Skeletal muscle tissue (tissue), 4 donors: ENCODE data around the gene FBXL2. TPM values are rescaled to one million over a fixed set of nuclear protein-coding genes. Genes with fewer than 3 reads are reported as not detected.
"Not testable (repeated sequence)": the region's sequence is repeated elsewhere in the genome, so short reads cannot be mapped to it uniquely, and the experiment has no call there.

ENCODE experiments used
- H3K27ac ChIP-seq: one replicate; pipeline ENCODE4 v1.7.0; 2013; ENCODE audit warnings: mild to moderate bottlenecking, low read depth, low read length, inconsistent platforms
- H3K27me3 ChIP-seq, 3 donors: one replicate each; pipeline ENCODE4 v1.7.0; 2013; ENCODE audit warnings: low read length in 3 of 3; ENCODE audit not compliant: control insufficient read depth in 3 of 3, insufficient read depth in 3 of 3
- H3K36me3 ChIP-seq, 3 donors: one replicate each; pipeline ENCODE4 v1.7.0; 2013; ENCODE audit warnings: low read length in 3 of 3; ENCODE audit not compliant: control insufficient read depth in 3 of 3, insufficient read depth in 3 of 3
- H3K4me1 ChIP-seq, 3 donors: one replicate each; pipeline ENCODE4 v1.7.0; 2013; ENCODE audit warnings: low read length in 3 of 3, mild to moderate bottlenecking in 3 of 3; ENCODE audit not compliant: control insufficient read depth in 3 of 3, insufficient read depth in 3 of 3
- H3K4me3 ChIP-seq, 3 donors: one replicate each; pipeline ENCODE4 v1.7.0; 2013; ENCODE audit warnings: low read length in 3 of 3
- H3K9ac ChIP-seq, 3 donors: one replicate each; pipeline ENCODE4 v1.7.0; 2013; ENCODE audit warnings: low read length in 3 of 3, mild to moderate bottlenecking in 3 of 3, moderate library complexity in 2 of 3, low read depth in 1 of 3
- H3K9me3 ChIP-seq, 3 donors: one replicate each; pipeline ENCODE4 v1.7.0; 2013; ENCODE audit warnings: low read length in 3 of 3; ENCODE audit not compliant: control insufficient read depth in 3 of 3
- total RNA-seq: library from RNA; depleted of rRNA; stranded (reverse); fragments of >200 nt; gene quantifications from one replicate; pipeline ENCODE4 v1.2.3, GENCODE V29; 2014
- donor health status: Osteomylitis.

Gene FBXL2
- total RNA-seq, 1 donor from 2014 or later: 7.8 TPM

DNA sequence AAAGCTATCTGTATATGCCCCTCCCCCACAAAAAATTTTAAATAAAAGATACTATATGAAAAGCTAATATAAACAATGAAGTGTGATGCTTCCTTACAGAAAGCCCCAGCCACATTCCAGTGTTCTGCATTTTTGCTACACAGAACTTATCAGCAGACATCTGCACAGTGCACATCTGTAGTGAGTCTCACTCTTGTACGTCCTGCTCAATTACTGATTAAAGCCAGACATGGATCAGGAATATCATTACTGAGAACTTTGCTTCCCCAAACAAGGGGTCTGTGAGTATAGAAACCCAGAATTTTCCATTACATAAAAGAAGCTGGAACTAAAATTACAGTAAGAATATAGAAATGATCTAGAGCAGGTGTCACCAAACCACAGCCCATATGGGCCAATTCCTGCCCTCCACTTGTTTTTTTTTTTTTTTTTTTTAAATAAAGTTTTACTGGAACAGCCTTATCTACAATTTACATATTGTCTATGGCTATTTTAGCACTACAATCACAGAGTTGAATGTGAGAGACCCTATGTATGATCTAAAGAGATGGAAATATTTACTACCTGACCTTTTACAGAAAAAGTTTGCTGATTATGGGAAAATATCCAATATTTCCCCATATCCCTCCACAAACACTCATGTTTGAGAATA is 117.3 kb downstream of the FBXL2 start:
- no peak overlapping the region for H3K27ac ChIP-seq
- no peak overlapping the region for H3K4me3 ChIP-seq

DNA sequence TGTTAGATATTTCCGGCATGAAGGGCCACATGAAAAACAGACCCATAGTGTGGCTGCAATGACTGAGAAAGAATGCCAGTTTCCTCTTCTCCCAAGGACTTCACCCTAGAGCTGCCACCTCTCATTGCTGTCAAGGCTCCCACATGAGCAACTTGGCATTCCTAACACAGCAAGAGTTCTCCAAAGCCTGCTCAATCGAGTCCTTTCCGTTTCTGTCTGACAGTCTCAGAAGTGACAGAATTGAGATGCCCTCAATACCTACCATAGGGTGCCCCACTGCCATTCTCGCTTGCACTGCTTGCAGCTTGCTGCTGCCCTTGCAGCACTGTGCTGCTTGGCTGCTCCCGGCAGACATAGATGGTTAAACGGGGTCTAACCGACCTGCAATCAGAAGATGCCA is 118.7 kb downstream of the FBXL2 start:
- H3K27ac ChIP-seq: no peak overlapping the region
- H3K4me3 ChIP-seq: no peak overlapping the region
- no peaks in the 10 kb centered on the region for H3K4me1 ChIP-seq
- H3K36me3 ChIP-seq: peaks cover 41 to 82% (median 68%) of the 10 kb centered on the region in 3 donors
- no peaks in the 10 kb centered on the region for H3K27me3 ChIP-seq
- H3K9me3 ChIP-seq: no peaks in the 10 kb centered on the region
- no peak overlapping the region for H3K9ac ChIP-seq

More for the DNA sequence above, 117.3 kb downstream of the FBXL2 start:
- no peaks in the 10 kb centered on the region for H3K9me3 ChIP-seq
- no peaks in the 10 kb centered on the region for H3K4me1 ChIP-seq
- no peaks in the 10 kb centered on the region for H3K27me3 ChIP-seq
- peaks cover 40 to 79% (median 65%) of the 10 kb centered on the region in 3 donors for H3K36me3 ChIP-seq
- no peak overlapping the region for H3K9ac ChIP-seq

DNA sequence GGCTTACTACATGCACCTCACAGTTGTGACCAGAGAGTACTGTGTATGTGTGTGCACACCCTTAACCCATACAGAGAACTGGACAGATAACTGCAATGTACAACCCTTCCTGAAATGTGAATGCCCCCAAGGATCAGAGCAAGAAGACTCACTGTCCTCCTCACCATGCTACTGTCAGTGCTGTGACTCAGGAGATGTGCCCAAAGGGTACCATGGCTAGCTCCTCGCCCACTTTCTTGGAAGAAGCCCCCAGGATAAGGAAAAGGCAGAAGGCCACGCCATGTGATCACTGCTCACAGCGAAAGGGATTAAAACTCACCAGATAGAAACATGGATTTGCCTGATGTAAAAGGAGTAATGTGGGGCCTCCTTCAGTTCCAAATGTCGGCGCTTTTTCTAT is 121.2 kb downstream of the FBXL2 start:
- Histone ChIP-seq H3K27ac (no peak overlapping the region), H3K4me1 (no peaks in the 10 kb centered on the region), H3K9me3 (no peaks in the 10 kb centered on the region), H3K9ac (peak overlapping the region in 1 of 3 donors; percentile 21), H3K27me3 (no peaks in the 10 kb centered on the region), H3K36me3 (peaks cover 44 to 82% (median 77%) of the 10 kb centered on the region in 3 donors), H3K4me3 (no peak overlapping the region)

DNA sequence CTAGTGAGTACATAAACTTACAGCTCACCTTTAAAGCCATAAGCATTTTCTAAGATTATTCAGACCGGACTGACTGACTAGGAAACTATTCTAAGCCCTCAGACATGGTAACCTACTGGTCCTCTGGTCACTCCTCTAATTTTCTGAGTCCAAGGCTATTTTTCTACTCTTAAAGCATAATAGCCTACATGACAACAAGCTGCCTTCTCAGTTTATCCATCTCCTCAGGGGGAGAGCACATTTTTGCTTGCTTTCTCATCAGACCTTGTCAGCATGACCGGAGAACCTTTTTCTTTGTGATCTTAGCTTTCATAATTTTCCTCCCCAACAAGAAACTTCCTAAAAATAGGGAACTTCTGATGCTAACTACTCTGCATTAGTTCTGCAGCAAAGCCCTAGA is 124.5 kb downstream of the FBXL2 start:
- Histone ChIP-seq H3K27ac (no peak overlapping the region), H3K36me3 (peaks cover 37 to 82% (median 76%) of the 10 kb centered on the region in 3 donors), H3K9ac (no peak overlapping the region), H3K4me1 (no peaks in the 10 kb centered on the region), H3K4me3 (no peak overlapping the region), H3K27me3 (no peaks in the 10 kb centered on the region), H3K9me3 (no peaks in the 10 kb centered on the region)

DNA sequence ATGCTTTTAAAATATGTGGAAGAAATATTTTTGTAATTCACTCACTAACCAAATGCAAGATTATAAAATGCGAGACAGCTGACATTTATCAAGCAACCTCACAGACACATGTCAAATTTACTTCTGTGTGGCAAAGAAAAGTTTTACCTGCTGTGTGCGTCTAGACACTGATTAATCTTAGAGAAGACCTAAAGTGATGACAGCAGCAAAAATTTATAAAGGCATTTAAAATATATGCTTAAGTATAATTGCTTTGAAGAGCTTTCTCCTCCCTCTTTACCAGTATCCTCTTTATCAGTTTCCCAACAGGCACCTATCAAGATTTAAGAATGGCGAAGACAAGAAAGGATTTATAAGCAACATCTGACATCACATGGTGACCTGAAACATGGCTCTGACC is 125.7 kb downstream of the FBXL2 start:
- no peaks in the 10 kb centered on the region for H3K9me3 ChIP-seq
- H3K27me3 ChIP-seq: no peaks in the 10 kb centered on the region
- no peak overlapping the region for H3K27ac ChIP-seq
- peaks cover 38 to 79% (median 75%) of the 10 kb centered on the region in 3 donors for H3K36me3 ChIP-seq
- H3K4me1 ChIP-seq: no peaks in the 10 kb centered on the region
- no peak overlapping the region for H3K4me3 ChIP-seq
- no peak overlapping the region for H3K9ac ChIP-seq

DNA sequence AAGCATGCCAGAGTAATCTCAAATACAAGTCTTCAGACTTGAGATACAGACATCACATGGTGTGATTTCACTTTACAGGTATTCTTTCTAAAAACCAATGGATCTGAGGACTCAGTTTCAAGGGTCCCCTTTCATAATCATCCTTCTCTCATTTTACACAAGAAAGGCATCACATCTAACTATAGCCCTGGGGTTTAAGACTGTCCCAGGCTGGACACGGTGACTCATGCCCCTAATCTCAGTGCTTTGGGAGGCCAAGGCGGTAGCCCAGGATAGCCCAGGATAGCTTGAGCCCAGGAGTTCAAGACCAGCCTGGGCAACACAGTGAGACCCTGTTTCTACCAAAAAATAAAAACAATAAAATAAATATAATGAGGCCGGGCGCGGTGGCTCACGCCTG is 126.5 kb downstream of the FBXL2 start:
- H3K9me3 ChIP-seq: no peaks in the 10 kb centered on the region
- peaks cover 38 to 80% (median 75%) of the 10 kb centered on the region in 3 donors for H3K36me3 ChIP-seq
- H3K27me3 ChIP-seq: no peaks in the 10 kb centered on the region
- H3K9ac ChIP-seq: no peak overlapping the region
- no peaks in the 10 kb centered on the region for H3K4me1 ChIP-seq
- no peak overlapping the region for H3K4me3 ChIP-seq
- no peak overlapping the region for H3K27ac ChIP-seq

DNA sequence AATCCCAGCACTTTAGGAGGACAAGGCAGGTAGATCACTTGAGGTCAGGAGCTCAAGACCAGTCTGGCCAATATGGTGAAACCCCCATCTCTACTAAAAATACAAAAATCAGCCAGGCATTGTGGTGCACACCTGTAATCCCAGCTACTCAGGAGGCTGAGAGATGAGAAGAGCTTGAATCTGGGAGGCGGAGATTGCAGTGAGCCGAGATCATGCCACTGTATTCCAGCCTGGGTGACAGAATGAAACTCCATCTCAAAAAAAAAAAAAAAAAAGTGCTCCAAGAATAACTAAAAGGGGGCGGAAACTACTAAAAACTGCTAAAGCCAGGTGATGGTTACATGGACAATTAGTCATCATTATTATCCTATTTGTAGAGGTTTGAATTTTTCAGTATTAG is 133.6 kb downstream of the FBXL2 start:
- H3K27ac ChIP-seq, H3K4me1 ChIP-seq, H3K9me3 ChIP-seq, H3K27me3 ChIP-seq, H3K4me3 ChIP-seq, H3K9ac ChIP-seq: not testable (repeated sequence)
- peaks cover 27 to 58% (median 55%) of the 10 kb centered on the region in 3 donors for H3K36me3 ChIP-seq

DNA sequence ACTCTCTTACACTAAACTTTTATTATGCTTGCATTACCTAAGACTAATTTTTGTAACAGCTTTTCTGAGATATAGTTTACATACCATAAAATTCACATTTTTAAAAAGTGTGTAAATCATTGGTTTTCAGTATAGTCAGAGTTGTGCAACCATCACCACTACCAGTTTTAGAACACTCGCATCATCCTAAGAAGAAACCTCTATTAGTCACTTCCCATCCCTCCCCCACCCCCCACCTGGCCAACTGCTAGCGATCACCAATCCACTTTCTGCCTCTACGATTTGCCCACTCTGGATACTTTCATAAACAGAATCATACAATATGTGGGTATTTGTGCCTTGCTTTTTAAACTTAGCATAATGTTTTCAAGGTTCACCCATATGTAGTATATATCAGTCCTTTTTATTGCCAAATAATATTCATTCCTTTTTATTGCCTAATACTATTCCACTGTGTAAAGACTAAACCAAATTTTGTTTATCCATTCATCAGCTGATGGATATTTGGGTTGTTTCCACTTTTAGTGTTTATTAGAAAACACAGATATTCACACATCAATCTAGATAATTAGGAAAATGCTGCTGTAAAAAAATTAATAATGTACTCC is 139.9 kb downstream of the FBXL2 start:
- Histone ChIP-seq H3K9ac (no peak overlapping the region), H3K4me1 (peaks cover 0 to 6% (median 0%) of the 10 kb centered on the region in 3 donors), H3K9me3 (no peaks in the 10 kb centered on the region), H3K27me3 (no peaks in the 10 kb centered on the region), H3K4me3 (no peak overlapping the region), H3K27ac (no peak overlapping the region), H3K36me3 (peaks cover 5 to 23% (median 18%) of the 10 kb centered on the region in 3 donors)

DNA sequence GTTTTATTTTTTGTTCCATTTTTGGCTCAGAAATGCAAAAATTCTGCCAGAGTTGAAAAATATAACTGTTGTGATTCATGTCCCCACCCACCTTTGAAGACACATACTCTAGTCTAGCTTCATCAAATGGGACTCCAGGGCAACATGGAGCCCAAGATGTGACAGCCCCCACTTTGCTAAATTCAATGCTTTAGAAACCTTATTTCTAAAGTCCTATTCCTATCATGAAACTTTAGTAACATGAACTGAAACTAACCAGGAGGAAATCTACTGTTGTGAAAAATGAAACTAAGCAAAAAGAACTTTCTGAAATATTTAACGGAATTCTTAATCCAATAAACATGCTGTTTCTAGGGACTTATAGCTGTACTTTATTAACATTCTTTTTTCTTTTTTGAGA is 142.7 kb downstream of the FBXL2 start:
- Histone ChIP-seq H3K9ac (no peak overlapping the region), H3K4me1 (peaks cover 5 to 11% (median 5%) of the 10 kb centered on the region in 3 donors), H3K4me3 (no peak overlapping the region), H3K27me3 (no peaks in the 10 kb centered on the region), H3K27ac (no peak overlapping the region), H3K9me3 (no peaks in the 10 kb centered on the region), H3K36me3 (peaks cover 0 to 16% (median 7%) of the 10 kb centered on the region in 3 donors)

DNA sequence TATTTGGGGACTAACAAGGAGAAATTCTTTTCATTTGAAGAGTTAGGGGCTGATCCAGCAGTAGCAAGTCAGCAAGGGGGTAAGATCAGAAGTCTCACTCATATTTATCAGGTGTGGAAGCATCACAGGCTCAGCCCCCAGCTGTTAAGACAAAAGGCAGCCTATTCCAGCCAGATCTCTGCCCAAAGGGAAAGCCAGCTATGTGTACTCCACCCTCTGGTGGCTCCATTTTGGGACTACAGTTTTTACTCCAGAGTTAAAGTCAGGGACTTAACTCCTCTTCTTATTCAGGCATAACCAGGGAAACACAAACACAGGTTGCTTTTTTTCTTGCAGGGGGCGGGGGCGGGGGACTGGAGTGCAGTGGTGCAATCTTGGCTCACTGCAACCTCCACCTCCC is 143.7 kb downstream of the FBXL2 start:
- H3K4me3 ChIP-seq: no peak overlapping the region
- H3K36me3 ChIP-seq: peaks cover 0 to 13% (median 4%) of the 10 kb centered on the region in 3 donors
- peaks cover 5 to 10% (median 9%) of the 10 kb centered on the region in 3 donors for H3K4me1 ChIP-seq
- no peaks in the 10 kb centered on the region for H3K9me3 ChIP-seq
- H3K27ac ChIP-seq: no peak overlapping the region
- no peak overlapping the region for H3K9ac ChIP-seq
- H3K27me3 ChIP-seq: no peaks in the 10 kb centered on the region
